ENCODE measurements around the gene DPP6. TPM values are rescaled to one million over a fixed set of nuclear protein-coding genes. Genes with fewer than 3 reads are reported as not detected.

DPP6 gene
- total and polyA plus RNA-seq, 5 donors: 0.07 to 0.35 (median 0.11) TPM; not detected in 2

DNA sequence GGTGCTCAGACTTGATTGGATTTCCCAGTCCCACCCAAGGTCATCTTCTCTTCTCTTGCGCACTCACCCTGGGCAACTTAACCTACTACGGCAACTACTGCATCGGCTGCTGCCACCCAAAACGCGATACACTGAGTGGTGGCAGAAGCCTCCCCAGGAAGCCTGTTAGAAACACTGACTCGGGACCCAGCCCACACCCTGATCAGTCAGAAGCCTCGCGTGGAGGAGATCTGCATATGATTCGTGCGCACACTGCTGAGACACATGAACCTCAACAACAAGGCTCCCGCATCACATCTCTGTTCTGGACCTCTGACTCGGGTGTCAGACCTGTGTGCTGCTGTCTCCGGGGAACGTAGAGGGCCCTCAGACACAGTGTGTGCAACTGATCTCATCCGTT lies 531.3 kb downstream of the DPP6 start:
- H3K9me3 ChIP-seq (ENCODE audit: control insufficient read depth, low read length): no peaks in the 10 kb centered on the region
- H3K4me3 ChIP-seq (ENCODE audit: low read length): no peak overlapping the region
- H3K4me1 ChIP-seq (ENCODE audit: control insufficient read depth, insufficient read depth, low read length): no peaks in the 10 kb centered on the region
- H3K27ac ChIP-seq (ENCODE audit: low read length): no peak overlapping the region
- H3K27me3 ChIP-seq (ENCODE audit: control insufficient read depth, insufficient read depth): no peaks in the 10 kb centered on the region
- DNase-seq: no peak
- no peak for ATAC-seq
- WGBS: 89% methylated on average over 15 of the region's 15 CpGs
- intact Hi-C loops (cut with DNase I): no loop called here

DNA sequence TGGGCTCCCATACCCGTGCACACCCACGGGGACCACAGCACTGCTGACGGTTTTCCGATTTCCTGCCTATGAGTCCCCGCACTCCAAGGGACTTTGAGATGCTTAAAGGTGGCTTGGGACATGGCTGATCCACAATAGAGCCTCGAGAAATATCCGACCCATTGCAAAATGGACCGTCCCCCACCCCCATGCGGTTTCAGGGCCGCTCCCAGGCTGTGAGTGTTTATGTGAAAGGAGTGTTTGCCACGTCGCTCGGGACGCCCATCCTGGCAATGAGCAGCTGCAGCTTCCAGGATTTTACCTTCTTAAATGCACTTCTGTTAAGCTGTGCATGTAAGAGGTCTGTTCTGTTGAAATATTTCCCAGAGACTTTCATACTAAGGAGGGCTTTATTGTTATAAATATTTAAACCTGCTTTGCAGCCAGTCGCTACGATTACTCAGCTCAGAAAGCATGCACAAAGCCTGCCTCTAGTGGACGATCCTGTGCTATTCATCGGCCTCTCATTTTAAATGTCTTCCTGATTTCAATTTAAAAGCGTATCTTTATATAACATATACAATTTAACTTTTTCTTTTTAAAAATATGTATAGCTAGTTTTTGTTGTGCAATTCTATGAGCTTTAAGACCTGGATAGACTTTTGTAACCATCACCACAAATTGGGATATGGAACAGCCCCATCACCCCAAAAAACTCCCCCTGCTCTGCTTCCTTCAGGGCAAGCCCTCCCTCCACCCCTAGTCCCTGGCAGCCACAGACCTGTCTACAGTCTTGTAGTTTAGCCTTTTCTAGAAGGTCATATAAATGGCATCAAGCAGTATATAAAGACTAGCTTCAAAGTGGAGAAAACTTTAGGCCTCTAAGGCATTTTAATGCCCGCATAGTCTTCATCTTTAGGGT lies 532.4 kb downstream of the DPP6 start:
- no peak for ATAC-seq

DNA sequence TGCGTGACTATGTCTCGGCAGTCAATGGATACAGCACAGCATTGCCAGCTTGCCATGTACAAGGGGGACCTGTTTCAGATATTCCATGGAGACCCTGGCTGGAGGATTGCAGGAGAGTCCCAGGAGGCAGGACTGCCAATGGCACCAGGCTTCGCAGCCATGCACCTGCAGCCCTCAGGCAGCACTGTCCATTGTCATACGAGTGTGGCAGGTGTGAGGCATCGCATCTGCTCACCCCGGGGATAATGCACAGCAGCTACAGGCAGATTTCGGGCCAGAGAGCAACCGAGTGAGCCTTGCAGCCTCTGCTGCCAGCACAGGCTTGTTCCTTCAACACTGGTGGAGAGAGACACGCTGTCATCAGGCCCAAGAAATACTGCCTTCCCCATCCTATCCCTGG lies 535.6 kb downstream of the DPP6 start:
- Histone ChIP-seq H3K4me1 (ENCODE audit: control insufficient read depth, insufficient read depth, low read length) (no peaks in the 10 kb centered on the region), H3K4me3 (ENCODE audit: low read length) (no peak overlapping the region)
- no peak for ATAC-seq

More for the DNA sequence above, 532.4 kb downstream of the DPP6 start:
- no peaks in the 10 kb centered on the region for H3K9me3 ChIP-seq (ENCODE audit: control insufficient read depth, low read length)
- no peaks in the 10 kb centered on the region for H3K4me1 ChIP-seq (ENCODE audit: control insufficient read depth, insufficient read depth, low read length)
- H3K4me3 ChIP-seq (ENCODE audit: low read length): no peak overlapping the region
- intact Hi-C loops (cut with DNase I): no loop called here
- H3K27ac ChIP-seq (ENCODE audit: low read length): no peak overlapping the region
- WGBS: 45% methylated on average over 20 of the region's 20 CpGs
- no peak for DNase-seq
- H3K27me3 ChIP-seq (ENCODE audit: control insufficient read depth, insufficient read depth): no peaks in the 10 kb centered on the region

DNA sequence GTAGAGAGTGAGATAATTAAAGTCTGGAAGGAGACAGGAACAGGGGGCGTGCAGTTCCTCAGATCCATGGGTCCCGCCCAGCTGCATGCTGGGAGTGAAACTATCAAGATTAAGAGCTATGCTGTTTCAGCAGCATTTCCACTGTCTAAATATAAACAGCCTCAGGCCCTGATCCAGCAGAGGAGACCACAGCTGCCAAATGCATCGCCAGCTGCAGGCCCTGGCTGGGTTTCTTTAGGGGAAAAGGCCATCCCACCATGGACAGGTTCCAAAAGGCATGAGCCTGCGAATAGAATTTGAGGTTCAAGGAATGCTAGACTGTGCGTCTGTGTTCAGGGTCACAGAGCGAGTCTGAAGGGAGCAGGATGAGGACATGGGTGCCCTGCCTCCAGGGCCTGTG lies 539.3 kb downstream of the DPP6 start:
- no peaks in the 10 kb centered on the region for H3K4me1 ChIP-seq (ENCODE audit: control insufficient read depth, insufficient read depth, low read length)
- no peak overlapping the region for H3K27ac ChIP-seq (ENCODE audit: low read length)
- intact Hi-C loops (cut with DNase I): no loop called here
- no peak overlapping the region for H3K4me3 ChIP-seq (ENCODE audit: low read length)
- H3K27me3 ChIP-seq (ENCODE audit: control insufficient read depth, insufficient read depth): no peaks in the 10 kb centered on the region
- peak; percentile 26 to 32 for ATAC-seq
- 41% methylated on average over 6 of the region's 6 CpGs for WGBS
- no peaks in the 10 kb centered on the region for H3K9me3 ChIP-seq (ENCODE audit: control insufficient read depth, low read length)
- no peak for DNase-seq

More for the DNA sequence above, 535.6 kb downstream of the DPP6 start:
- intact Hi-C loops (cut with DNase I): no loop called here
- WGBS: 53% methylated on average over 9 of the region's 9 CpGs
- DNase-seq: peak in 1 of 3 donors; percentile 32
- H3K27me3 ChIP-seq (ENCODE audit: control insufficient read depth, insufficient read depth): no peaks in the 10 kb centered on the region
- H3K27ac ChIP-seq (ENCODE audit: low read length): no peak overlapping the region
- H3K9me3 ChIP-seq (ENCODE audit: control insufficient read depth, low read length): no peaks in the 10 kb centered on the region

- peak; percentile 41 to 54 for ATAC-seq
- intact Hi-C loops (cut with DNase I): no loop called here
- WGBS: 39% methylated on average over 16 of the region's 16 CpGs
- no peaks in the 10 kb centered on the region for H3K9me3 ChIP-seq (ENCODE audit: control insufficient read depth, low read length)
- H3K4me3 ChIP-seq (ENCODE audit: low read length): no peak overlapping the region
- no peaks in the 10 kb centered on the region for H3K4me1 ChIP-seq (ENCODE audit: control insufficient read depth, insufficient read depth, low read length)
- H3K27ac ChIP-seq (ENCODE audit: low read length): no peak overlapping the region
- H3K27me3 ChIP-seq (ENCODE audit: control insufficient read depth, insufficient read depth): no peaks in the 10 kb centered on the region
- DNase-seq: no peak
These were observed 540.2 kb downstream of the DPP6 start for GRCh38 chr7:154592388-154592787.

- WGBS: 64% methylated on average over 4 of the region's 4 CpGs
- H3K27me3 ChIP-seq (ENCODE audit: control insufficient read depth, insufficient read depth): no peaks in the 10 kb centered on the region
- H3K4me1 ChIP-seq (ENCODE audit: control insufficient read depth, insufficient read depth, low read length): no peaks in the 10 kb centered on the region
- no peak overlapping the region for H3K4me3 ChIP-seq (ENCODE audit: low read length)
- H3K27ac ChIP-seq (ENCODE audit: low read length): no peak overlapping the region
- no peak for DNase-seq
- no peaks in the 10 kb centered on the region for H3K9me3 ChIP-seq (ENCODE audit: control insufficient read depth, low read length)
- intact Hi-C loops (cut with DNase I): no loop called here
- ATAC-seq: no peak
These were observed 546.2 kb downstream of the DPP6 start for GRCh38 chr7:154598396-154598795.

GRCh38 chr7:154598864-154599263 lies 546.7 kb downstream of the DPP6 start:
- Histone ChIP-seq H3K4me1 (ENCODE audit: control insufficient read depth, insufficient read depth, low read length) (no peaks in the 10 kb centered on the region), H3K27me3 (ENCODE audit: control insufficient read depth, insufficient read depth) (no peaks in the 10 kb centered on the region), H3K9me3 (ENCODE audit: control insufficient read depth, low read length) (no peaks in the 10 kb centered on the region), H3K27ac (ENCODE audit: low read length) (no peak overlapping the region), H3K4me3 (ENCODE audit: low read length) (no peak overlapping the region)
- WGBS: 91% methylated on average over 3 of the region's 3 CpGs
- intact Hi-C loops (cut with DNase I): no loop called here
- DNase-seq: no peak
- ATAC-seq: no peak

- Histone ChIP-seq H3K27ac (ENCODE audit: low read length) (no peak overlapping the region), H3K4me1 (ENCODE audit: control insufficient read depth, insufficient read depth, low read length) (no peaks in the 10 kb centered on the region), H3K4me3 (ENCODE audit: low read length) (no peak overlapping the region), H3K27me3 (ENCODE audit: control insufficient read depth, insufficient read depth) (no peaks in the 10 kb centered on the region), H3K9me3 (ENCODE audit: control insufficient read depth, low read length) (no peaks in the 10 kb centered on the region)
- no peak for DNase-seq
- ATAC-seq: no peak
- WGBS: 37% methylated on average over 3 of the region's 3 CpGs
- intact Hi-C loops (cut with DNase I): no loop called here
These were observed 558.7 kb downstream of the DPP6 start for GRCh38 chr7:154610903-154611302.

GRCh38 chr7:154613811-154614210 lies 561.6 kb downstream of the DPP6 start:
- intact Hi-C loops (cut with DNase I): no loop called here
- H3K4me1 ChIP-seq (ENCODE audit: control insufficient read depth, insufficient read depth, low read length): no peaks in the 10 kb centered on the region
- H3K27me3 ChIP-seq (ENCODE audit: control insufficient read depth, insufficient read depth): no peaks in the 10 kb centered on the region
- no peak overlapping the region for H3K4me3 ChIP-seq (ENCODE audit: low read length)
- no peak overlapping the region for H3K27ac ChIP-seq (ENCODE audit: low read length)
- DNase-seq: no peak
- ATAC-seq: no peak
- WGBS: 86% methylated on average over 7 of the region's 7 CpGs
- no peaks in the 10 kb centered on the region for H3K9me3 ChIP-seq (ENCODE audit: control insufficient read depth, low read length)

DNA sequence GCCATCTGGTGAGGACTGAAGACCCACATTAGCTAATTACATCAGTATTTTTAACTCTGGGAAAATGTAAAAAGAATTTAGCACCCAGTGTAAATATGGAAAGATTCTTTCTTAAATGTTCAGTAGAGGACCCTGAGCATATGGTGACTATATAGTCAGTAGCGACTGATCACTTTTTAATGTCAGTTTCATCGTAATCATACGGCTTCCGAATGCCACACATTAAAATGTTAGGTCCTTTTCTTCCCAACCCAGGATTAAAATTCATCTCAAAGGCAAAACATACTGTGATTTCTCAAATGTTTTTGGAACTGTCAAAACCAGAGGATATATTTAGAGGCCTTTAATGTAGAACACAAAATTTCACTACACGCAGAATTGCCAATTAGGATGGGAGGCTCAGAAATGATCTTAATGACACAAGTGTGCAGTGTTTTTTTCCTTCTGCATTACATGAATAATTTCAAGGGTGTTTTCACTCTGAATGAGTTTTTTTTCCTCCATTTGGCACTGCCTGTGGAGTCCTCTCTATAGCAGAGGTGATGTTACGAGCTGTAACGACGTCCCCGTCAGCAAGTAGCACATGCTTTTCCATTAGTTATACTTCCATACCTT lies 568.0 kb downstream of the DPP6 start:
- H3K27ac ChIP-seq (ENCODE audit: low read length): no peak overlapping the region
- ATAC-seq (no peak), DNase-seq (no peak)
- no peaks in the 10 kb centered on the region for H3K4me1 ChIP-seq (ENCODE audit: control insufficient read depth, insufficient read depth, low read length)
- H3K9me3 ChIP-seq (ENCODE audit: control insufficient read depth, low read length): no peaks in the 10 kb centered on the region
- no peak overlapping the region for H3K4me3 ChIP-seq (ENCODE audit: low read length)
- no peaks in the 10 kb centered on the region for H3K27me3 ChIP-seq (ENCODE audit: control insufficient read depth, insufficient read depth)
- intact Hi-C loops (cut with DNase I): no loop called here
- 92% methylated on average over 9 of the region's 9 CpGs for WGBS

- DNase-seq: no peak
- Histone ChIP-seq H3K4me1 (ENCODE audit: control insufficient read depth, insufficient read depth, low read length) (no peaks in the 10 kb centered on the region), H3K27me3 (ENCODE audit: control insufficient read depth, insufficient read depth) (no peaks in the 10 kb centered on the region), H3K4me3 (ENCODE audit: low read length) (no peak overlapping the region), H3K27ac (ENCODE audit: low read length) (no peak overlapping the region), H3K9me3 (ENCODE audit: control insufficient read depth, low read length) (no peaks in the 10 kb centered on the region)
- intact Hi-C loops (cut with DNase I): no loop called here
- WGBS: 85% methylated on average over 22 of the region's 22 CpGs
- no peak for ATAC-seq
These were observed 571.2 kb downstream of the DPP6 start for GRCh38 chr7:154623399-154623798.
